Measurements from ENCODE around the gene WAC. TPM values are rescaled to one million over a fixed set of nuclear protein-coding genes. Genes with fewer than 3 reads are reported as not detected.
"Not testable (repeated sequence)": the region's sequence is repeated elsewhere in the genome, so short reads cannot be mapped to it uniquely, and the experiment has no call there.

The WAC gene
- total and polyA plus RNA-seq, 3 experiments from 2014 or later: 119 to 142 (median 134) TPM

DNA sequence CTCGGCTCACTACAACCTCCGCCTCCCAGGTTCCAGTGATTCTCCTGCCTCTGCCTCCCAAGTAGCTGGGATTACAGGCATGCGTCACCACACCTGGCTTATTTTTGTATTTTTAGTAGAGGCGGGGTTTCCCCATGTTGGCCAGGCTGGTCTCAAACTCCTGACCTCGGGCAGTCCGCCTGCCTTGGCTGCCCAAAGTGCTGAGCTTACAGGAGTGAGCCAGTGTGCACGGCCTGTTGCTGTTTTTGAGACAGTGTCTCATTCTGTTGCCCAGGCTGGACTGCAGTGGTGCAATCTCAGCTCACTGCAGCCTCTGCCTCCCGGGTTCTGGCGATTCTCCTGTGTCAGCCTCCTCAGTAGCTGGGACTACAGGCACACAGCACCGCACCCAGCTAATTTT, 41.3 kb downstream of the WAC start:
- peaks cover 41% of the 10 kb centered on the region for H3K4me1 ChIP-seq (ENCODE audit: insufficient read depth, low read length)
- CTCF ChIA-PET: interaction anchor here (0.9 kb wide), 1 partner anchor 23 kb away, joined by 3 read pairs; no protein-coding TSS in a partner anchor
- POLR2A ChIA-PET; H3K27ac ChIP-seq (ENCODE audit: low read depth, low read length); H3K4me3 ChIP-seq (ENCODE audit: low read length); H3K9me3 Mint-ChIP-seq; H3K9me3 ChIP-seq (ENCODE audit: low read length); H3K36me3 ChIP-seq (ENCODE audit: insufficient read depth, low read length); DNase-seq; H3K27me3 Mint-ChIP-seq; H3K27me3 ChIP-seq (ENCODE audit: insufficient read depth, low read length, poor library complexity, severe bottlenecking): not testable (repeated sequence)
- H3K36me3 Mint-ChIP-seq: peaks cover 0 to 60% (median 3%) of the 10 kb centered on the region in 3 donors
- peaks cover 75 to 98% (median 89%) of the 10 kb centered on the region in 3 donors for H3K4me1 Mint-ChIP-seq
- H3K4me3 Mint-ChIP-seq: peak overlapping the region in 2 of 7 donors; percentile 5 to 35
- H3K27ac Mint-ChIP-seq: peak overlapping the region in 2 of 8 donors; percentile 8 to 10

DNA sequence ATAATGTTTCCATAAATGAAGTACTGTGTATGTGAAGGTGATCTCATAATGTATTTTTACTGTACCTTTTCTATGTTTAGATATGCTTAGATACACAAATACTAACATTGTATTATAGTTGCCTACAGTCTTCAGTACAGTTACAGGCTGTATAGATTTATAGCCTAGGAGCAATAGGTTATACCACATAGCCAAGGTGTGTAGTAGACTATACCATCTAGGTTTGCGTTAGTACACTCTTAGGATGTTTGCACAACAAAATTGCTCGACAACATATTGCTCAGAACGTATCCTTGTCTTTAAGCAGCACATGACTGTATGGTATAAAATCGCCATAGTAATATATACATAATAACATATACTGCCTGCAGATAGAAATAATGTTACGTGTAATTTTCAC, 42.9 kb downstream of the WAC start:
- ChIA-PET CTCF (no interaction called here), POLR2A (interaction anchor here (0.7 kb wide), 1 partner anchor 43 kb away, joined by 3 read pairs; the partner anchor contains the start of gene WAC)
- Mint-ChIP-seq H3K9me3 (no peaks in the 10 kb centered on the region), H3K27ac (peak overlapping the region in 2 of 8 donors; percentile 22 to 49), H3K4me1 (peaks cover 77 to 98% (median 89%) of the 10 kb centered on the region in 3 donors), H3K4me3 (peak overlapping the region in 2 of 7 donors; percentile 17 to 26), H3K27me3 (no peaks in the 10 kb centered on the region), H3K36me3 (peaks cover 0 to 64% (median 3%) of the 10 kb centered on the region in 3 donors)
- H3K36me3 ChIP-seq (ENCODE audit: insufficient read depth, low read length): no peaks in the 10 kb centered on the region
- no peaks in the 10 kb centered on the region for H3K27me3 ChIP-seq (ENCODE audit: insufficient read depth, low read length, poor library complexity, severe bottlenecking)
- no peak overlapping the region for H3K4me3 ChIP-seq (ENCODE audit: low read length)
- DNase-seq: no peak
- H3K27ac ChIP-seq (ENCODE audit: low read depth, low read length): no peak overlapping the region
- no peaks in the 10 kb centered on the region for H3K9me3 ChIP-seq (ENCODE audit: low read length)
- H3K4me1 ChIP-seq (ENCODE audit: insufficient read depth, low read length): peaks cover 49% of the 10 kb centered on the region

- H3K4me1 ChIP-seq (ENCODE audit: insufficient read depth, low read length): peaks cover 61% of the 10 kb centered on the region
- DNase-seq: no peak
- no peak overlapping the region for H3K27ac ChIP-seq (ENCODE audit: low read depth, low read length)
- H3K4me1 Mint-ChIP-seq: peaks cover 81 to 100% (median 91%) of the 10 kb centered on the region in 3 donors
- peak overlapping the region in 3 of 7 donors; percentile 13 to 33 (median 16) for H3K4me3 Mint-ChIP-seq
- no peaks in the 10 kb centered on the region for H3K27me3 Mint-ChIP-seq
- H3K27me3 ChIP-seq (ENCODE audit: insufficient read depth, low read length, poor library complexity, severe bottlenecking): no peaks in the 10 kb centered on the region
- H3K9me3 Mint-ChIP-seq: no peaks in the 10 kb centered on the region
- POLR2A ChIA-PET: no interaction called here
- H3K9me3 ChIP-seq (ENCODE audit: low read length): no peaks in the 10 kb centered on the region
- no peak overlapping the region for H3K4me3 ChIP-seq (ENCODE audit: low read length)
- CTCF ChIA-PET: no interaction called here
- peaks cover 0 to 70% (median 4%) of the 10 kb centered on the region in 3 donors for H3K36me3 Mint-ChIP-seq
- no peaks in the 10 kb centered on the region for H3K36me3 ChIP-seq (ENCODE audit: insufficient read depth, low read length)
- peak overlapping the region in 5 of 8 donors; percentile 1 to 52 (median 7) for H3K27ac Mint-ChIP-seq
These were observed 44.6 kb downstream of the WAC start for GRCh38 chr10:28577506-28577905.

DNA sequence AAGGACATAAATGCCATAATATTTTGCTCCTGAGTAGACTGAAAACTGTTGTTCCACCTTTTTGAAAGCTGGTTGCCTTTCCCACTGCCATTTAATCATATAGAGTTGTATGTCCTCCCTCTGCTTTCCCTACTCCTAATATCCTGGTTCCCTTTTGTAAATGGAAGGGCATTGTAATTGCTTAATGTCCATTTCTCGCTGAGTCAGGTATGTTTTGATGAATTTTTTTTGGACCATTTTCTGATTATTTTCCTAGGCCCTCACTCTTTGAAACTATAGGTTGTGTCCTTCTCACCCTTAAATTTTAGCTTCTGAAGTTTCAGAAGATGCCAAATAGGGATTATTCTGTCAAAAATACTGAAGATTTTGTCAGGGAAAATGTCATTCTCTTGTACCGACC, 45.5 kb downstream of the WAC start:
- H3K27me3 ChIP-seq (ENCODE audit: insufficient read depth, low read length, poor library complexity, severe bottlenecking): no peaks in the 10 kb centered on the region
- peak overlapping the region in 1 of 7 donors; percentile 8 for H3K4me3 Mint-ChIP-seq
- no peak overlapping the region for H3K4me3 ChIP-seq (ENCODE audit: low read length)
- no peak overlapping the region for H3K27ac ChIP-seq (ENCODE audit: low read depth, low read length)
- POLR2A ChIA-PET: no interaction called here
- peaks cover 80 to 100% (median 91%) of the 10 kb centered on the region in 3 donors for H3K4me1 Mint-ChIP-seq
- H3K9me3 Mint-ChIP-seq: no peaks in the 10 kb centered on the region
- no peaks in the 10 kb centered on the region for H3K9me3 ChIP-seq (ENCODE audit: low read length)
- H3K27ac Mint-ChIP-seq: peak overlapping the region in 5 of 8 donors; percentile 3 to 82 (median 19)
- DNase-seq: no peak
- peaks cover 61% of the 10 kb centered on the region for H3K4me1 ChIP-seq (ENCODE audit: insufficient read depth, low read length)
- no peaks in the 10 kb centered on the region for H3K36me3 ChIP-seq (ENCODE audit: insufficient read depth, low read length)
- H3K36me3 Mint-ChIP-seq: peaks cover 0 to 70% (median 4%) of the 10 kb centered on the region in 3 donors
- CTCF ChIA-PET: no interaction called here
- H3K27me3 Mint-ChIP-seq: no peaks in the 10 kb centered on the region

DNA sequence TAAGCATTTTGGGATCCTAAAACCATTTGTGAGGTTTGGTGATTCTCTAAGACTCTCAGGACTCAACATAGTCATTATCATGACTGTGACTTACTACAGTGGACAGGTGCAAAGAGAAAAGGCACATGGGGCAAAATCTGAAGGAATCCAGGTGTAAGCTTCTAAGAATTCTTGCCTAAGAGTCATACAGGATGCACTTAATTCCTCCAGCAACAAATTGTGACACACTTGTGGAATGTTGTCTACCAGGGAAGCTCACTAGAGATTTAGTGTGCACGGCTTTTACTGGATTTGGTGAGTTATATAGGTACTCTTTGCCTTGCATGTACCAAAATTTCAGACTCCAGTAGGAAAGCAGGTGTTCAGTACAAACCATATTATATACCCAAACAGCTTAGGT, 47.9 kb downstream of the WAC start:
- ChIA-PET CTCF (interaction anchor here (0.8 kb wide), 1 partner anchor 23 kb away, joined by 3 read pairs; no protein-coding TSS in a partner anchor), POLR2A (interaction anchor here (0.6 kb wide), 1 partner anchor 14 kb away, joined by 8 read pairs; no protein-coding TSS in a partner anchor)
- H3K9me3 Mint-ChIP-seq: no peaks in the 10 kb centered on the region
- no peak overlapping the region for H3K4me3 ChIP-seq (ENCODE audit: low read length)
- peak overlapping the region in 2 of 7 donors; percentile 6 to 17 for H3K4me3 Mint-ChIP-seq
- H3K27ac Mint-ChIP-seq: peak overlapping the region in 4 of 8 donors; percentile 64 to 81 (median 72)
- peaks cover 0 to 70% (median 6%) of the 10 kb centered on the region in 3 donors for H3K36me3 Mint-ChIP-seq
- H3K4me1 ChIP-seq (ENCODE audit: insufficient read depth, low read length): peaks cover 46% of the 10 kb centered on the region
- H3K36me3 ChIP-seq (ENCODE audit: insufficient read depth, low read length): peaks cover 16% of the 10 kb centered on the region
- H3K27me3 Mint-ChIP-seq: no peaks in the 10 kb centered on the region
- no peak overlapping the region for H3K27ac ChIP-seq (ENCODE audit: low read depth, low read length)
- no peak for DNase-seq
- no peaks in the 10 kb centered on the region for H3K27me3 ChIP-seq (ENCODE audit: insufficient read depth, low read length, poor library complexity, severe bottlenecking)
- H3K4me1 Mint-ChIP-seq: peaks cover 72 to 92% (median 85%) of the 10 kb centered on the region in 3 donors
- no peaks in the 10 kb centered on the region for H3K9me3 ChIP-seq (ENCODE audit: low read length)

DNA sequence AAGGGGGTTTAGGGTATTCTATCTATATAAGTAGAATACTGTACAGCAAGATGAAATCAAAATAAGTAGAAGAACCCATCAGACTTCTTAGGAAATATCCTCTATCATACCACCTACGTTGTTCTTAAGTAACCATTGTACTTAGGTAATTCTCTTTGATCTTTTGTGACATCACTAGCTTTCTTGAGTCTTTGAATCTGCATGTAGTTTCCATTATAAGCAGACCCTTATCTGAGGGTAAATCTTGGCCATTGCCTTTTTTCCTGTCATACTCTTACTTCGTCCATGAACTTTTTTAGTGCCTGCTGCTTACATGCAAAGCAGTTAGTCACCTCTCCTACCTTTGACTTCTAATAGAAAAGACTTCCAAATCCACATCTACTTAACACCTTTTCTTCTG, 49.0 kb downstream of the WAC start:
- no peaks in the 10 kb centered on the region for H3K27me3 ChIP-seq (ENCODE audit: insufficient read depth, low read length, poor library complexity, severe bottlenecking)
- no peak overlapping the region for H3K27ac ChIP-seq (ENCODE audit: low read depth, low read length)
- peaks cover 19% of the 10 kb centered on the region for H3K36me3 ChIP-seq (ENCODE audit: insufficient read depth, low read length)
- H3K4me3 Mint-ChIP-seq: peak overlapping the region in 3 of 7 donors; percentile 12 to 30 (median 25)
- peaks cover 43% of the 10 kb centered on the region for H3K4me1 ChIP-seq (ENCODE audit: insufficient read depth, low read length)
- H3K4me3 ChIP-seq (ENCODE audit: low read length): no peak overlapping the region
- no peaks in the 10 kb centered on the region for H3K27me3 Mint-ChIP-seq
- H3K9me3 ChIP-seq (ENCODE audit: low read length): no peaks in the 10 kb centered on the region
- peaks cover 71 to 90% (median 84%) of the 10 kb centered on the region in 3 donors for H3K4me1 Mint-ChIP-seq
- peak overlapping the region; percentile 12 to 95 (median 64) for H3K27ac Mint-ChIP-seq
- no peaks in the 10 kb centered on the region for H3K9me3 Mint-ChIP-seq
- peaks cover 0 to 76% (median 6%) of the 10 kb centered on the region in 3 donors for H3K36me3 Mint-ChIP-seq
- ChIA-PET CTCF (interaction anchor here (0.8 kb wide), 1 partner anchor 22 kb away, joined by 3 read pairs; no protein-coding TSS in a partner anchor), POLR2A (no interaction called here)
- peak in 1 of 5 donors; percentile 8 for DNase-seq

DNA sequence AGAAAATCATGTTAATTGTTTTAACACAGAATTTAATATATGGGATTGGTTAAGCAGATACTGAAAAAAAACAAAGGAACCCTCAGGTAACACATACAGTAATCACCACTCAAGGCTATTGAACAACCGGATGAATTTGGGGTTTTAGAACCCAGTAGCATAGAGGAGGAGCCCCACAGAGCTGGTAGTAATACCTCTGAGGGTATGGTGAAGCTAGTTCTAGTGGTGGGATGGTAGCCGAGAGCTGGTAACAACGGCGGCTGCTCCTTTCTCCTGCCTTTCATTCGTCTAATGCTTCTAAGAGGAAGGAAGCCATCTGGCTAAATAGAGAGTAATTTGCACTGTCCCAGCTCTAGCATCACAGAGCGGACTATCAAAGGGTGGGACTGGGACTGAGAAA, 52.2 kb downstream of the WAC start:
- POLR2A ChIA-PET: no interaction called here
- Mint-ChIP-seq H3K4me1 (peaks cover 56 to 82% (median 79%) of the 10 kb centered on the region in 3 donors), H3K36me3 (peaks cover 0 to 81% (median 6%) of the 10 kb centered on the region in 3 donors)

GRCh38 chr10:28586176-28586575, 53.3 kb downstream of the WAC start:
- CTCF ChIA-PET: no interaction called here
- Mint-ChIP-seq H3K27me3 (no peaks in the 10 kb centered on the region), H3K36me3 (peaks cover 3 to 85% (median 9%) of the 10 kb centered on the region in 3 donors), H3K27ac (no peak overlapping the region), H3K9me3 (no peaks in the 10 kb centered on the region), H3K4me3 (no peak overlapping the region), H3K4me1 (peaks cover 47 to 74% (median 72%) of the 10 kb centered on the region in 3 donors)
- H3K36me3 ChIP-seq (ENCODE audit: insufficient read depth, low read length): peaks cover 26% of the 10 kb centered on the region
- no peaks in the 10 kb centered on the region for H3K27me3 ChIP-seq (ENCODE audit: insufficient read depth, low read length, poor library complexity, severe bottlenecking)
- DNase-seq: no peak
- H3K4me3 ChIP-seq (ENCODE audit: low read length): no peak overlapping the region
- peaks cover 11% of the 10 kb centered on the region for H3K4me1 ChIP-seq (ENCODE audit: insufficient read depth, low read length)
- no peaks in the 10 kb centered on the region for H3K9me3 ChIP-seq (ENCODE audit: low read length)
- POLR2A ChIA-PET: no interaction called here
- H3K27ac ChIP-seq (ENCODE audit: low read depth, low read length): no peak overlapping the region

More for the DNA sequence above, 52.2 kb downstream of the WAC start:
- Histone ChIP-seq H3K9me3 (ENCODE audit: low read length) (no peaks in the 10 kb centered on the region), H3K36me3 (ENCODE audit: insufficient read depth, low read length) (peaks cover 23% of the 10 kb centered on the region), H3K27me3 (ENCODE audit: insufficient read depth, low read length, poor library complexity, severe bottlenecking) (no peaks in the 10 kb centered on the region), H3K4me1 (ENCODE audit: insufficient read depth, low read length) (peaks cover 20% of the 10 kb centered on the region), H3K4me3 (ENCODE audit: low read length) (no peak overlapping the region), H3K27ac (ENCODE audit: low read depth, low read length) (no peak overlapping the region)
- CTCF ChIA-PET: interaction anchor here (0.8 kb wide), 1 partner anchor 18 kb away, joined by 3 read pairs; no protein-coding TSS in a partner anchor
- Mint-ChIP-seq H3K4me3 (no peak overlapping the region), H3K27me3 (no peaks in the 10 kb centered on the region), H3K9me3 (no peaks in the 10 kb centered on the region), H3K27ac (peak overlapping the region in 2 of 8 donors; percentile 32 to 69)
- no peak for DNase-seq
